Fibroblast of lung (primary cell): ENCODE measurements around the gene DDOST.

Source experiments
- EZH2 ChIP-seq: IDR thresholded peaks from 2 replicates; pipeline ENCODE4 v1.5.1; 2012; ENCODE audit warnings: low read length, control low read depth, mild to moderate bottlenecking; ENCODE audit errors: missing control alignments
- TF ChIP-seq, protein P1 (sequence below), 2 donors: IDR thresholded peaks in 1 of 2; conservative IDR thresholded peaks in 1 of 2; 1 replicate in 1 of 2; 2 replicates in 1 of 2; pipeline ENCODE4 v1.5.1; 2011 to 2012; ENCODE audit warnings: low read length in 2 of 2, control low read depth in 1 of 2, inconsistent platforms in 1 of 2, low read depth in 1 of 2, mild to moderate bottlenecking in 1 of 2

DNA sequence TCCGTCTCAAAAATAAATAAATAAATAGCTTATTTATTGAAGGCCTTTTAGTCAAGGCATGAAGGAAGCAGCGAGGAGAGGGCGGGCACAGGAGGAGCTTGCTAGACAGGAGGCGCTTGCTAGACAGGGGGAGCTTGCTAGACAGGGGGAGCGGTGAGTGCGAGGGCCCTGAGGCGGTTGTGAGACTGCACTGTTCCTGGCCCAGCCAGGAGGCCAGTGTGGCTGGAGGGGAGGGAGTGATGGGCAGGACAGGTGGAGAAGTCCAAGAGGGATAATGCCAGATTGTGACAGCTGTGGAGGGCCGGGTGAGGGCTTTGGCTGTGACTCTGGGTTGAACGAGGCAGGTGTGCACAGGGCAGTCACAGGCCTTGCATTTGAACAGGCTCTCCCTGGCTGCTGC lies 38.4 kb upstream of the DDOST start:
- TF ChIP-seq, protein P1, sequence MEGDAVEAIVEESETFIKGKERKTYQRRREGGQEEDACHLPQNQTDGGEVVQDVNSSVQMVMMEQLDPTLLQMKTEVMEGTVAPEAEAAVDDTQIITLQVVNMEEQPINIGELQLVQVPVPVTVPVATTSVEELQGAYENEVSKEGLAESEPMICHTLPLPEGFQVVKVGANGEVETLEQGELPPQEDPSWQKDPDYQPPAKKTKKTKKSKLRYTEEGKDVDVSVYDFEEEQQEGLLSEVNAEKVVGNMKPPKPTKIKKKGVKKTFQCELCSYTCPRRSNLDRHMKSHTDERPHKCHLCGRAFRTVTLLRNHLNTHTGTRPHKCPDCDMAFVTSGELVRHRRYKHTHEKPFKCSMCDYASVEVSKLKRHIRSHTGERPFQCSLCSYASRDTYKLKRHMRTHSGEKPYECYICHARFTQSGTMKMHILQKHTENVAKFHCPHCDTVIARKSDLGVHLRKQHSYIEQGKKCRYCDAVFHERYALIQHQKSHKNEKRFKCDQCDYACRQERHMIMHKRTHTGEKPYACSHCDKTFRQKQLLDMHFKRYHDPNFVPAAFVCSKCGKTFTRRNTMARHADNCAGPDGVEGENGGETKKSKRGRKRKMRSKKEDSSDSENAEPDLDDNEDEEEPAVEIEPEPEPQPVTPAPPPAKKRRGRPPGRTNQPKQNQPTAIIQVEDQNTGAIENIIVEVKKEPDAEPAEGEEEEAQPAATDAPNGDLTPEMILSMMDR (conservative IDR thresholded peaks at IDR 0.05 in 1 of 2, IDR thresholded peaks at IDR 0.05 in 1 of 2; ENCODE audit: low read depth in 1 of 2, low read length in 2 of 2) = no peak
- TF ChIP-seq EZH2 = no peak
